ENCODE data around the gene TNNC1.

Gene TNNC1

GRCh38 chr3:52453496-52454249, at the start of gene TNNC1:
Gene TNNC1, minus strand, starts transcription at chr3:52454041. Its CDS starts 26 bp downstream, at chr3:52454015.
- H3K4me3 ChIP-seq (ENCODE audit: low read depth in 1 of 2, low read length in 2 of 2): peak within 1 kb of the TSS; percentile 74 to 86
- H3K27ac ChIP-seq (ENCODE audit: low read length): peak within 1 kb of the TSS; percentile 84
- H3K9me3 ChIP-seq (ENCODE audit: control insufficient read depth in 1 of 2, low read length in 2 of 2): no peaks in the 10 kb centered on the region
- no peaks in the 10 kb centered on the region for H3K27me3 ChIP-seq (ENCODE audit: low read depth, low read length)
- peaks cover 5 to 12% of the 10 kb centered on the region in 2 donors for H3K36me3 ChIP-seq (ENCODE audit: control insufficient read depth in 1 of 2, insufficient read depth in 2 of 2, low read length in 2 of 2)
- peaks cover 0 to 19% of the 10 kb centered on the region in 2 donors for H3K4me1 ChIP-seq (ENCODE audit: control insufficient read depth in 1 of 2, insufficient read depth in 2 of 2, low read length in 2 of 2)

- H3K9me3 ChIP-seq (ENCODE audit: control insufficient read depth in 1 of 2, low read length in 2 of 2): no peaks in the 10 kb centered on the region
- H3K4me1 ChIP-seq (ENCODE audit: control insufficient read depth in 1 of 2, insufficient read depth in 2 of 2, low read length in 2 of 2): peaks cover 0 to 6% of the 10 kb centered on the region in 2 donors
- no peaks in the 10 kb centered on the region for H3K27me3 ChIP-seq (ENCODE audit: low read depth, low read length)
- no peak overlapping the region for H3K27ac ChIP-seq (ENCODE audit: low read length)
- H3K36me3 ChIP-seq (ENCODE audit: control insufficient read depth in 1 of 2, insufficient read depth in 2 of 2, low read length in 2 of 2): no peaks in the 10 kb centered on the region
- H3K4me3 ChIP-seq (ENCODE audit: low read depth in 1 of 2, low read length in 2 of 2): no peak overlapping the region
These were observed 49.0 kb upstream of the TNNC1 start for GRCh38 chr3:52502808-52503350.

GRCh38 chr3:52502001-52502400, 48.2 kb upstream of the TNNC1 start:
- H3K9me3 ChIP-seq (ENCODE audit: control insufficient read depth in 1 of 2, low read length in 2 of 2): no peaks in the 10 kb centered on the region
- H3K36me3 ChIP-seq (ENCODE audit: control insufficient read depth in 1 of 2, insufficient read depth in 2 of 2, low read length in 2 of 2): no peaks in the 10 kb centered on the region
- no peaks in the 10 kb centered on the region for H3K27me3 ChIP-seq (ENCODE audit: low read depth, low read length)

GRCh38 chr3:52501046-52501445, 47.2 kb upstream of the TNNC1 start:
- Histone ChIP-seq H3K27ac (ENCODE audit: low read length) (no peak overlapping the region), H3K27me3 (ENCODE audit: low read depth, low read length) (no peaks in the 10 kb centered on the region), H3K4me3 (ENCODE audit: low read depth in 1 of 2, low read length in 2 of 2) (no peak overlapping the region), H3K4me1 (ENCODE audit: control insufficient read depth in 1 of 2, insufficient read depth in 2 of 2, low read length in 2 of 2) (peaks cover 0 to 6% of the 10 kb centered on the region in 2 donors), H3K36me3 (ENCODE audit: control insufficient read depth in 1 of 2, insufficient read depth in 2 of 2, low read length in 2 of 2) (no peaks in the 10 kb centered on the region), H3K9me3 (ENCODE audit: control insufficient read depth in 1 of 2, low read length in 2 of 2) (no peaks in the 10 kb centered on the region)

More at GRCh38 chr3:52502001-52502400, 48.2 kb upstream of the TNNC1 start:
- H3K4me1 ChIP-seq (ENCODE audit: control insufficient read depth in 1 of 2, insufficient read depth in 2 of 2, low read length in 2 of 2): peaks cover 0 to 6% of the 10 kb centered on the region in 2 donors
- H3K27ac ChIP-seq (ENCODE audit: low read length): no peak overlapping the region
- no peak overlapping the region for H3K4me3 ChIP-seq (ENCODE audit: low read depth in 1 of 2, low read length in 2 of 2)

- Histone ChIP-seq H3K27me3 (ENCODE audit: low read depth, low read length) (no peaks in the 10 kb centered on the region), H3K4me3 (ENCODE audit: low read depth in 1 of 2, low read length in 2 of 2) (no peak overlapping the region), H3K9me3 (ENCODE audit: control insufficient read depth in 1 of 2, low read length in 2 of 2) (no peaks in the 10 kb centered on the region), H3K4me1 (ENCODE audit: control insufficient read depth in 1 of 2, insufficient read depth in 2 of 2, low read length in 2 of 2) (peaks cover 0 to 16% of the 10 kb centered on the region in 2 donors), H3K36me3 (ENCODE audit: control insufficient read depth in 1 of 2, insufficient read depth in 2 of 2, low read length in 2 of 2) (no peaks in the 10 kb centered on the region), H3K27ac (ENCODE audit: low read length) (no peak overlapping the region)
These were observed 44.6 kb upstream of the TNNC1 start for GRCh38 chr3:52498137-52499054.

GRCh38 chr3:52495777-52496602, 42.1 kb upstream of the TNNC1 start:
- H3K9me3 ChIP-seq (ENCODE audit: control insufficient read depth in 1 of 2, low read length in 2 of 2): no peaks in the 10 kb centered on the region
- H3K4me3 ChIP-seq (ENCODE audit: low read depth in 1 of 2, low read length in 2 of 2): peak overlapping the region; percentile 30 to 46
- H3K27ac ChIP-seq (ENCODE audit: low read length): peak overlapping the region; percentile 60
- no peaks in the 10 kb centered on the region for H3K27me3 ChIP-seq (ENCODE audit: low read depth, low read length)
- peaks cover 0 to 19% of the 10 kb centered on the region in 2 donors for H3K4me1 ChIP-seq (ENCODE audit: control insufficient read depth in 1 of 2, insufficient read depth in 2 of 2, low read length in 2 of 2)
- H3K36me3 ChIP-seq (ENCODE audit: control insufficient read depth in 1 of 2, insufficient read depth in 2 of 2, low read length in 2 of 2): peaks cover 14 to 20% of the 10 kb centered on the region in 2 donors

- H3K4me3 ChIP-seq (ENCODE audit: low read depth in 1 of 2, low read length in 2 of 2): peak within 1 kb of the TSS; percentile 30 to 46
- peaks cover 20 to 30% of the 10 kb centered on the region in 2 donors for H3K36me3 ChIP-seq (ENCODE audit: control insufficient read depth in 1 of 2, insufficient read depth in 2 of 2, low read length in 2 of 2)
- no peaks in the 10 kb centered on the region for H3K9me3 ChIP-seq (ENCODE audit: control insufficient read depth in 1 of 2, low read length in 2 of 2)
- H3K4me1 ChIP-seq (ENCODE audit: control insufficient read depth in 1 of 2, insufficient read depth in 2 of 2, low read length in 2 of 2): peaks cover 0 to 24% of the 10 kb centered on the region in 2 donors
- H3K27ac ChIP-seq (ENCODE audit: low read length): peak within 1 kb of the TSS; percentile 60
- H3K27me3 ChIP-seq (ENCODE audit: low read depth, low read length): no peaks in the 10 kb centered on the region
These were observed 41.1 kb upstream of the TNNC1 start, which contains the start of gene STAB1 for GRCh38 chr3:52494886-52495495. Gene STAB1, plus strand, starts transcription at chr3:52495338. Its CDS starts 76 bp downstream, at chr3:52495414.

GRCh38 chr3:52494445-52494844, 40.6 kb upstream of the TNNC1 start:
- Histone ChIP-seq H3K4me1 (ENCODE audit: control insufficient read depth in 1 of 2, insufficient read depth in 2 of 2, low read length in 2 of 2) (peaks cover 0 to 25% of the 10 kb centered on the region in 2 donors), H3K4me3 (ENCODE audit: low read depth in 1 of 2, low read length in 2 of 2) (no peak overlapping the region), H3K27me3 (ENCODE audit: low read depth, low read length) (no peaks in the 10 kb centered on the region), H3K9me3 (ENCODE audit: control insufficient read depth in 1 of 2, low read length in 2 of 2) (no peaks in the 10 kb centered on the region), H3K36me3 (ENCODE audit: control insufficient read depth in 1 of 2, insufficient read depth in 2 of 2, low read length in 2 of 2) (peaks cover 25 to 36% of the 10 kb centered on the region in 2 donors), H3K27ac (ENCODE audit: low read length) (no peak overlapping the region)

- Histone ChIP-seq H3K9me3 (ENCODE audit: control insufficient read depth in 1 of 2, low read length in 2 of 2) (no peaks in the 10 kb centered on the region), H3K4me3 (ENCODE audit: low read depth in 1 of 2, low read length in 2 of 2) (no peak overlapping the region), H3K36me3 (ENCODE audit: control insufficient read depth in 1 of 2, insufficient read depth in 2 of 2, low read length in 2 of 2) (peaks cover 27 to 45% of the 10 kb centered on the region in 2 donors), H3K4me1 (ENCODE audit: control insufficient read depth in 1 of 2, insufficient read depth in 2 of 2, low read length in 2 of 2) (peaks cover 0 to 19% of the 10 kb centered on the region in 2 donors), H3K27ac (ENCODE audit: low read length) (no peak overlapping the region), H3K27me3 (ENCODE audit: low read depth, low read length) (no peaks in the 10 kb centered on the region)
These were observed 39.6 kb upstream of the TNNC1 start for GRCh38 chr3:52493232-52494017.
